C4-2B (cell line): ENCODE results near the gene CDH23.

Experiments
- ZFX ChIP-seq: fragments of 450-650 bp; IDR thresholded peaks from 2 replicates; pipeline ENCODE4 v1.6.1; 2017
- TF ChIP-seq, protein P1 (sequence below): fragments of 450-650 bp; conservative IDR thresholded peaks from 2 replicates; pipeline ENCODE4 v1.5.1; 2017; ENCODE audit warnings: mild to moderate bottlenecking

GRCh38 chr10:71547876-71548846 is 151.4 kb downstream of the CDH23 start:
- TF ChIP-seq, protein P1, sequence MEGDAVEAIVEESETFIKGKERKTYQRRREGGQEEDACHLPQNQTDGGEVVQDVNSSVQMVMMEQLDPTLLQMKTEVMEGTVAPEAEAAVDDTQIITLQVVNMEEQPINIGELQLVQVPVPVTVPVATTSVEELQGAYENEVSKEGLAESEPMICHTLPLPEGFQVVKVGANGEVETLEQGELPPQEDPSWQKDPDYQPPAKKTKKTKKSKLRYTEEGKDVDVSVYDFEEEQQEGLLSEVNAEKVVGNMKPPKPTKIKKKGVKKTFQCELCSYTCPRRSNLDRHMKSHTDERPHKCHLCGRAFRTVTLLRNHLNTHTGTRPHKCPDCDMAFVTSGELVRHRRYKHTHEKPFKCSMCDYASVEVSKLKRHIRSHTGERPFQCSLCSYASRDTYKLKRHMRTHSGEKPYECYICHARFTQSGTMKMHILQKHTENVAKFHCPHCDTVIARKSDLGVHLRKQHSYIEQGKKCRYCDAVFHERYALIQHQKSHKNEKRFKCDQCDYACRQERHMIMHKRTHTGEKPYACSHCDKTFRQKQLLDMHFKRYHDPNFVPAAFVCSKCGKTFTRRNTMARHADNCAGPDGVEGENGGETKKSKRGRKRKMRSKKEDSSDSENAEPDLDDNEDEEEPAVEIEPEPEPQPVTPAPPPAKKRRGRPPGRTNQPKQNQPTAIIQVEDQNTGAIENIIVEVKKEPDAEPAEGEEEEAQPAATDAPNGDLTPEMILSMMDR, result no peak; the same call in 1 of the 2 replicates
- TF ChIP-seq ZFX, result no peak
